Stimulated activated CD8-positive, alpha-beta memory T cell treated with anti-CD3 and anti-CD28 coated beads, Interleukin-15, amount 100 ng/mL, for 24 hours (primary cell): ENCODE measurements around the gene DNAAF1.
"Not testable (repeated sequence)": the region's sequence is repeated elsewhere in the genome, so short reads cannot be mapped to it uniquely, and the experiment has no call there.

Source experiments
- DNase-seq: peaks from one replicate; pipeline ENCODE4 v3.0.0-alpha.2; 2020; ENCODE audit warnings: low read depth

DNAAF1 gene

GRCh38 chr16:84144859-84145639 lies at the start of gene DNAAF1, which contains the start of gene HSDL1:
Gene DNAAF1, plus strand, starts transcription at chr16:84145308. Its CDS starts 133 bp downstream, at chr16:84145441.
Gene HSDL1, minus strand, starts transcription at chr16:84145177. Its CDS starts 13,856 bp downstream, at chr16:84131321.
- DNase-seq, result peak; percentile 95

GRCh38 chr16:84095466-84095865 lies 49.6 kb upstream of the DNAAF1 start:
- no peak for DNase-seq

- no peak for DNase-seq
Measured at GRCh38 chr16:84096447-84097005, 48.6 kb upstream of the DNAAF1 start.

- no peak for DNase-seq
Measured at GRCh38 chr16:84098939-84099338, 46.2 kb upstream of the DNAAF1 start.

- DNase-seq, result no peak
Measured at GRCh38 chr16:84103678-84104077, 41.4 kb upstream of the DNAAF1 start.

- DNase-seq, result no peak
Measured at GRCh38 chr16:84104231-84104630, 40.9 kb upstream of the DNAAF1 start.

GRCh38 chr16:84105301-84105815 lies 39.8 kb upstream of the DNAAF1 start:
- no peak for DNase-seq

GRCh38 chr16:84105948-84106740 lies 39.0 kb upstream of the DNAAF1 start:
- no peak for DNase-seq

- DNase-seq, result no peak
Measured at GRCh38 chr16:84107921-84108320, 37.2 kb upstream of the DNAAF1 start.

GRCh38 chr16:84109598-84110335 lies 35.3 kb upstream of the DNAAF1 start:
- DNase-seq, result no peak

- DNase-seq, result no peak
Measured at GRCh38 chr16:84110527-84110926, 34.6 kb upstream of the DNAAF1 start.

- DNase-seq, result no peak
Measured at GRCh38 chr16:84111525-84111924, 33.6 kb upstream of the DNAAF1 start.

- DNase-seq, result not testable (repeated sequence)
Measured at GRCh38 chr16:84111949-84112348, 33.2 kb upstream of the DNAAF1 start.

GRCh38 chr16:84115919-84116719 lies 29.0 kb upstream of the DNAAF1 start:
- DNase-seq, result no peak

- DNase-seq, result peak; percentile 97
Measured at GRCh38 chr16:84116720-84117493, 28.2 kb upstream of the DNAAF1 start, which contains the start of gene MBTPS1. Gene MBTPS1, minus strand, starts transcription at chr16:84116942. Its CDS starts 15,159 bp downstream, at chr16:84101783.

- DNase-seq, result no peak
Measured at GRCh38 chr16:84117494-84117843, 27.6 kb upstream of the DNAAF1 start.

GRCh38 chr16:84118315-84118714 lies 26.8 kb upstream of the DNAAF1 start:
- DNase-seq, result not testable (repeated sequence)

- DNase-seq, result no peak
Measured at GRCh38 chr16:84119368-84119767, 25.7 kb upstream of the DNAAF1 start.

- no peak for DNase-seq
Measured at GRCh38 chr16:84120023-84120422, 25.1 kb upstream of the DNAAF1 start.

- no peak for DNase-seq
Measured at GRCh38 chr16:84121007-84121406, 24.1 kb upstream of the DNAAF1 start.
